NB4 (cell line): ENCODE measurements around the gene ARID4A.
"Not testable (repeated sequence)": the region's sequence is repeated elsewhere in the genome, so short reads cannot be mapped to it uniquely, and the experiment has no call there.

Source experiments
- DNase-seq: peaks from one replicate; pipeline ENCODE4 v3.0.0; 2010; ENCODE audit warnings: low read depth
- H3K4me3 ChIP-seq: one replicate; pipeline ENCODE4 v1.5.1; 2011; ENCODE audit warnings: mild to moderate bottlenecking, low read depth, low read length, moderate library complexity
- CTCF ChIP-seq: IDR thresholded peaks from one replicate; pipeline ENCODE4 v1.5.1; 2012; ENCODE audit warnings: low read depth, low read length
- MYC ChIP-seq: IDR thresholded peaks from 2 replicates; pipeline ENCODE4 v1.6.1; 2011; ENCODE audit warnings: low read depth, low read length
- POLR2A ChIP-seq: IDR thresholded peaks from 2 replicates; pipeline ENCODE4 v1.6.1; 2011; ENCODE audit warnings: mild to moderate bottlenecking; ENCODE audit not compliant: insufficient read length; ENCODE audit errors: extremely low read depth
- TF ChIP-seq, protein P1 (sequence below): IDR thresholded peaks from 2 replicates; pipeline ENCODE4 v1.6.1; 2011; ENCODE audit warnings: low read depth, low read length

ARID4A gene

GRCh38 chr14:58313699-58314098 lies 15.3 kb downstream of the ARID4A start:
- no peak for DNase-seq
- H3K4me3 ChIP-seq, result no peak overlapping the region
- TF ChIP-seq, protein P1, sequence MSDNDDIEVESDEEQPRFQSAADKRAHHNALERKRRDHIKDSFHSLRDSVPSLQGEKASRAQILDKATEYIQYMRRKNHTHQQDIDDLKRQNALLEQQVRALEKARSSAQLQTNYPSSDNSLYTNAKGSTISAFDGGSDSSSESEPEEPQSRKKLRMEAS, result no peak
- TF ChIP-seq MYC (no peak), POLR2A (no peak), CTCF (no peak)

DNA sequence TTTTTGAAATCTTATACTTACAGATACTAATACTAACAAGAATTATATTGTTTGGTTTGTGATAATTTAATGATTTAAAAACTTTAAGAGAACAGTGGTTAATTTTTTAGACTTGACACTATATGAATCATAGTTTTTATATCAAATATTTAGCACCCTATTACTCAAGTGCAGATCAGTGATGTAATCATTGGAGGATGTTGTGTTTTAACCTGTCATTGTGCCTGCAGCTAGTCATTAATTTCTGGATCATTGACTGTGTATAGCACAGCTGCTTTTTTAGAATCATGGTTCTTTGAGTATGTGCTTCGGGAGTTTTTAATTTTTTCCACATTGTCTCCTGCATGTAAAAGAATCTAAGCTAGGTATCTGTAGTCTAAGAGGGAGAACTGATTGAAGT lies 17.3 kb downstream of the ARID4A start:
- no peak overlapping the region for H3K4me3 ChIP-seq
- no peak for DNase-seq
- TF ChIP-seq, protein P1, result no peak
- TF ChIP-seq MYC (no peak), CTCF (no peak)

DNA sequence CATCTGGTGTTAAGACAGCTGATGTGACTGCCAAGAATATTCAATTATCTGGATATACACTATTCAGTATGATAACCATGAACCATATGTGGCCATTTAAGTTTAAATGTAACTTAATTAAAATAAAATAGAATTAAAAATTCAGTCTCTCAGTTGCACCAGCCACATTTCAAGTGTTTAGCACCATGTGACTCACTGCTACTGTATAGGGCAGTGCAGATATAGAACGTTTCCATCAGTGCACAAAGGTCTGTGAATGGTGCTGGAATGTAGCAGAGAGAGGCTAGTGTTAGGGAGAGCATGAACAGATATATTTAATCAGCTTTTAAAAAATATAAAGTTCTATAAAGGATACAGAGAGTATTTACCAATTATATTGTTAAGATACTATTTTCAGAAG lies 28.7 kb downstream of the ARID4A start:
- TF ChIP-seq CTCF (no peak), POLR2A (no peak), MYC (no peak)
- TF ChIP-seq, protein P1, result no peak
- no peak for DNase-seq
- H3K4me3 ChIP-seq, result no peak overlapping the region

DNA sequence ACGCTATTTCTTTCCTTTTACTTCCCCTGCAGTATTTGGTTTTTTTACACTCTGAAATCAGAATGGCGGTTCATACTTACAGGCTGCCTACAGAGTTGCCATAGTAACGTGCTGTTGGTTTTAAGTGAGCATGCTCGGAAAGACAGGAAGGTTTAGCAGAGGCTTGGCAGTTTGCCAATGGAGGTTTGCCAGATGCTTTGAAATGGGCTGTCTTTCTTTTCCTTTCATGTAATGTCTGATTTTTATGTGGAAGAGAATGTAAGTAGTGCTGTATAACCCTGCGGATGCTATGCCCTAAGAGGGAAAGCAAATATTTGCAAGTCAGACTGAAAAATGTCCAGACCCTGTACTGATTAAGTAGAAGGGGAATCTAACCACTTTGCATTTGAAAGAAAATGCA lies 32.8 kb downstream of the ARID4A start:
- H3K4me3 ChIP-seq, result no peak overlapping the region
- TF ChIP-seq MYC, result no peak
- TF ChIP-seq, protein P1, result no peak
- no peak for TF ChIP-seq CTCF
- peak; percentile 49 for DNase-seq

- no peak for DNase-seq
- TF ChIP-seq MYC (no peak), CTCF (no peak), POLR2A (no peak)
- TF ChIP-seq, protein P1, result no peak
- no peak overlapping the region for H3K4me3 ChIP-seq
Observed at GRCh38 chr14:58332561-58332960, 34.2 kb downstream of the ARID4A start.

DNA sequence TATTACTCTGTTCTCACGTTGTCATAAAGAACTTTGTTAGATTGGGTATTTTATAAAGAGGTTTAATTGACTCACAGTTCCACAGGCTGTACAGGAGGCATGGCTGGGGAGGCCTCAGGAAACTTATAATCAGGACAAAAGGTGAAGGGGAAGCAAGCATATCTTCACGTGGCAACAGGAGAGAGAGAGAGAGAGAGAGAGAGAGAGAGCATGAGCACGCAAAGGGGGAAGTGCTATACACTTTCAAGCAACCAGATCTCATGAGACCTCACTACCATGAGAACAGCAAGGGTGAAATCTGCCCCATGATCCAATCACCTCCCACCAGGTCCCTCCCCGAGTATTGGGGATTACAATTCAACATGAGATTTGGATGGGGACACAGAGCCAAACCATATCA lies 41.3 kb downstream of the ARID4A start:
- not testable (repeated sequence) for H3K4me3 ChIP-seq
- DNase-seq, result peak; percentile 28
